Right lobe of liver (tissue), 6 donors: ENCODE measurements around the gene HYOU1. TPM values are rescaled to one million over a fixed set of nuclear protein-coding genes. Genes with fewer than 3 reads are reported as not detected.

Source experiments
- ATAC-seq, 4 donors: fragments of 200-7000 bp; cut with Tn5 transposase; one replicate each; pipeline ENCODE4 v1.9.1; 2020; ENCODE audit warnings: mild to moderate bottlenecking in 4 of 4, moderate library complexity in 4 of 4
- DNase-seq, 3 donors: peaks; one replicate each; pipeline ENCODE4 v3.0.0-alpha.2; 2020
- H3K27ac ChIP-seq, 3 donors: fragments of 200-600 bp; one replicate each; pipeline ENCODE4 v1.8.0; 2022
- H3K27me3 ChIP-seq, 2 donors: fragments of 200-600 bp; one replicate each; pipeline ENCODE4 v1.8.0; 2022
- H3K36me3 ChIP-seq, 4 donors: fragments of 200-600 bp; sonication (generic) in 1 of 4; one replicate each; pipeline versions ENCODE4 v1.5.1 to v1.8.0; 2017 to 2022; ENCODE audit warnings: control low read depth in 1 of 4
- H3K4me1 ChIP-seq, 4 donors: fragments of 200-600 bp; sonication (generic) in 1 of 4; one replicate each; pipeline versions ENCODE4 v1.5.1 to v1.8.0; 2017 to 2022; ENCODE audit warnings: control low read depth in 1 of 4
- H3K4me3 ChIP-seq, 3 donors: fragments of 200-600 bp; one replicate each; pipeline ENCODE4 v1.8.0; 2022
- H3K9me3 ChIP-seq, 4 donors: fragments of 200-600 bp; sonication (generic) in 1 of 4; one replicate each; pipeline versions ENCODE4 v1.5.1 to v1.8.0; 2017 to 2022; ENCODE audit warnings: control low read depth in 1 of 4
- CTCF ChIP-seq, 4 donors: fragments of 200-600 bp in 3 of 4; fragments of 450-650 bp in 1 of 4; IDR thresholded peaks; one replicate each; pipeline versions ENCODE4 v1.5.1 to v1.8.0; 2016 to 2022; ENCODE audit warnings: antibody characterized with exemption in 4 of 4, mild to moderate bottlenecking in 2 of 4
- POLR2A ChIP-seq: fragments of 450-650 bp; IDR thresholded peaks from one replicate; pipeline ENCODE4 v1.6.1; 2017; ENCODE audit warnings: antibody characterized with exemption, mild to moderate bottlenecking
- WGBS: methylation state at CpG from one replicate; pipeline ENCODE4 v1.1.6; 2018; ENCODE audit warnings: low coverage, low lambda C conversion rate; ENCODE audit not compliant: insufficient coverage; ENCODE audit errors: missing lambda C conversion rate; 5-methylcytosine and 5-hydroxymethylcytosine counted together
- intact Hi-C, 2 donors: fragments of 100-400 bp; cut with DNase I; formaldehyde crosslinking; loops; one replicate each; pipeline versions ENCODE4 v1.11.2 to v1.14.1; 2022
- total RNA-seq, 6 experiments: library from RNA; depleted of rRNA in 2 of 6; stranded (reverse); fragments of >200 nt in 2 of 6; fragmentation: NEBNext Ultra II Directional in 3 of 6; extraction: Animal tissue kit (Norgen Biotek cat#: 25700) in 3 of 6; gene quantifications; one replicate each; pipeline versions ENCODE4 v1.1.0 to v1.2.4, GENCODE V29; 2016 to 2023
- donor health status: DM: no; HTN: yes; CAD: no.
- donor health status: DM: no; HTN: no; CAD: no.
- donor health status: DM: no; HTN: no; CAD: no.
- donor health status: DM: no; HTN: yes; CAD: no.
- donor health status: DM: no; HTN: yes; CAD: no.

HYOU1 gene
- total RNA-seq, 6 experiments from 2014 or later: 107 to 202 (median 171) TPM

- H3K4me3 ChIP-seq: no peak overlapping the region
- DNase-seq (no peak), ATAC-seq (no peak)
- peaks cover 5 to 88% (median 52%) of the 10 kb centered on the region in 4 donors for H3K36me3 ChIP-seq
- no peaks in the 10 kb centered on the region for H3K9me3 ChIP-seq
- H3K27ac ChIP-seq: no peak overlapping the region
- WGBS: 93% methylated on average over 10 of the region's 11 CpGs
- intact Hi-C loops: no loop called here
- H3K27me3 ChIP-seq: no peaks in the 10 kb centered on the region
- no peaks in the 10 kb centered on the region for H3K4me1 ChIP-seq
- TF ChIP-seq CTCF (IDR thresholded peaks at IDR 0.05): no peak
- TF ChIP-seq POLR2A: no peak
Observed at GRCh38 chr11:119077839-119078238, 20.8 kb upstream of the HYOU1 start.

GRCh38 chr11:119067371-119068222, 10.6 kb upstream of the HYOU1 start, which contains the start of gene VPS11:
VPS11 (plus strand) TSS chr11:119067818; CDS start chr11:119067824, 6 bp downstream.
- peak within 1 kb of the TSS; percentile 71 to 94 (median 81) for H3K4me3 ChIP-seq
- peak; percentile 99 for DNase-seq
- H3K27me3 ChIP-seq: no peaks in the 10 kb centered on the region
- H3K4me1 ChIP-seq: peaks cover 0 to 18% (median 0%) of the 10 kb centered on the region in 4 donors
- ATAC-seq: peak; percentile 97 to 99 (median 98)
- WGBS: 0% methylated on average over 12 of the region's 49 CpGs
- peaks cover 0 to 27% (median 9%) of the 10 kb centered on the region in 4 donors for H3K36me3 ChIP-seq
- intact Hi-C loops: no loop called here
- TF ChIP-seq POLR2A (peak; percentile 79), CTCF (IDR thresholded peaks at IDR 0.05) (no peak)
- peak within 1 kb of the TSS; percentile 57 to 81 (median 63) for H3K27ac ChIP-seq
- no peaks in the 10 kb centered on the region for H3K9me3 ChIP-seq

GRCh38 chr11:119065369-119065768, 8.4 kb upstream of the HYOU1 start:
- ATAC-seq (no peak), DNase-seq (no peak)
- Histone ChIP-seq H3K27me3 (no peaks in the 10 kb centered on the region), H3K27ac (no peak overlapping the region), H3K9me3 (no peaks in the 10 kb centered on the region), H3K4me3 (no peak overlapping the region), H3K36me3 (peaks cover 0 to 5% (median 0%) of the 10 kb centered on the region in 4 donors), H3K4me1 (peaks cover 0 to 22% (median 0%) of the 10 kb centered on the region in 4 donors)
- intact Hi-C loops: no loop called here
- no peak for TF ChIP-seq POLR2A
- peak in 3 of 4 donors; percentile 27 to 40 (median 32) for TF ChIP-seq CTCF (IDR thresholded peaks at IDR 0.05)
- 66% methylated on average over 4 of the region's 4 CpGs for WGBS

GRCh38 chr11:119062779-119063178, 5.8 kb upstream of the HYOU1 start:
- Histone ChIP-seq H3K36me3 (no peaks in the 10 kb centered on the region), H3K27ac (no peak overlapping the region), H3K4me3 (no peak overlapping the region), H3K27me3 (no peaks in the 10 kb centered on the region), H3K4me1 (peaks cover 0 to 24% (median 3%) of the 10 kb centered on the region in 4 donors), H3K9me3 (no peaks in the 10 kb centered on the region)
- intact Hi-C loops: no loop called here
- DNase-seq (peak in 1 of 3 donors; percentile 49), ATAC-seq (no peak)
- TF ChIP-seq POLR2A (no peak), CTCF (IDR thresholded peaks at IDR 0.05) (no peak)
- 44% methylated on average over 4 of the region's 5 CpGs for WGBS
